Endothelial cell of umbilical vein (primary cell): Measurements from ENCODE around the gene SERPINA6.
"Not testable (repeated sequence)": the region's sequence is repeated elsewhere in the genome, so short reads cannot be mapped to it uniquely, and the experiment has no call there.

Experiments used
- EZH2 ChIP-seq: IDR thresholded peaks from 2 replicates; pipeline ENCODE4 v1.6.1; 2012; ENCODE audit warnings: borderline replicate concordance, low read depth, mild to moderate bottlenecking, moderate library complexity, low read length, inconsistent platforms; ENCODE audit not compliant: severe bottlenecking
- FOS ChIP-seq: IDR thresholded peaks from 2 replicates; pipeline ENCODE4 v1.6.1; 2011; ENCODE audit warnings: mild to moderate bottlenecking, low read length, moderate library complexity, borderline replicate concordance; ENCODE audit not compliant: insufficient read depth
- POLR2A ChIP-seq: IDR thresholded peaks from 2 replicates; pipeline ENCODE4 v1.6.1; 2012; ENCODE audit warnings: low read depth, mild to moderate bottlenecking, control low read depth, low read length

GRCh38 chr14:94346065-94346786 is 23.1 kb upstream of the SERPINA6 start:
- not testable (repeated sequence) for TF ChIP-seq POLR2A, EZH2, FOS
